NCI-H82 treated with DMSO at 0.1 percent for 48 hours (cell line): Measurements from ENCODE around the gene IBA57.

Experiments used
- DNase-seq: peaks from one replicate; lab custom pipeline; 2025; ENCODE audit not compliant: unreplicated experiment; lab: John Stamatoyannopoulos, UW

IBA57 gene

GRCh38 chr1:228155596-228156514 is 9.7 kb upstream of the IBA57 start:
- no peak for DNase-seq

- DNase-seq, result no peak
Observed at GRCh38 chr1:228156515-228156881, 9.1 kb upstream of the IBA57 start.

- DNase-seq, result no peak
Observed at GRCh38 chr1:228156941-228157728, 8.5 kb upstream of the IBA57 start.

GRCh38 chr1:228157729-228158126 is 7.9 kb upstream of the IBA57 start:
- no peak for DNase-seq

- no peak for DNase-seq
Observed at GRCh38 chr1:228158151-228159007, 7.2 kb upstream of the IBA57 start.

- no peak for DNase-seq
Observed at GRCh38 chr1:228159008-228159665, 6.5 kb upstream of the IBA57 start.

- DNase-seq, result no peak
Observed at GRCh38 chr1:228160201-228160761, 5.3 kb upstream of the IBA57 start.

GRCh38 chr1:228161362-228161761 is 4.2 kb upstream of the IBA57 start:
- peak; percentile 97 for DNase-seq

- peak; percentile 96 for DNase-seq
Observed at GRCh38 chr1:228161866-228162265, 3.7 kb upstream of the IBA57 start.

- DNase-seq, result no peak
Observed at GRCh38 chr1:228162286-228163006, 3.2 kb upstream of the IBA57 start.

GRCh38 chr1:228163007-228163753 is 2.4 kb upstream of the IBA57 start:
- no peak for DNase-seq

GRCh38 chr1:228163776-228164519 is 1.7 kb upstream of the IBA57 start:
- DNase-seq, result no peak

- no peak for DNase-seq
Observed at GRCh38 chr1:228164561-228165371, 838 bp upstream of the IBA57 start.

GRCh38 chr1:228166170-228166936 is 749 bp downstream of the IBA57 start:
- no peak for DNase-seq

GRCh38 chr1:228168563-228169270 is 3.1 kb downstream of the IBA57 start:
- no peak for DNase-seq

- DNase-seq, result no peak
Observed at GRCh38 chr1:228169345-228169744, 3.7 kb downstream of the IBA57 start.
